HEK293 (cell line): Measurements from ENCODE around the gene TMPRSS6.

ENCODE experiments used
- CTCF ChIP-seq: fragments of 450-650 bp; formaldehyde crosslinking; IDR thresholded peaks from 2 replicates; pipeline ENCODE4 v1.5.1; 2016; ENCODE audit warnings: missing biosample characterization, missing genetic modification characterization
- PBX3 ChIP-seq: sonication (generic); formaldehyde crosslinking; IDR thresholded peaks from 2 replicates; pipeline ENCODE4 v1.8.1; 2022; ENCODE audit warnings: mild to moderate bottlenecking, moderate library complexity, missing genetic modification reagents
- REST ChIP-seq: fragments of 450-650 bp; formaldehyde crosslinking; IDR thresholded peaks from 2 replicates; pipeline ENCODE4 v1.5.1; 2016; ENCODE audit warnings: missing biosample characterization, missing genetic modification characterization
- ZBTB26 ChIP-seq: fragments of 450-650 bp; formaldehyde crosslinking; optimal IDR thresholded peaks from 2 replicates; pipeline ENCODE3; 2016; ENCODE audit warnings: missing biosample characterization, mild to moderate bottlenecking, missing genetic modification characterization
- ZBTB8A ChIP-seq: fragments of 450-650 bp; formaldehyde crosslinking; IDR thresholded peaks from 2 replicates; pipeline ENCODE4 v1.5.1; 2016; ENCODE audit warnings: missing biosample characterization, missing genetic modification characterization
- ZFP3 ChIP-seq: fragments of 450-650 bp; formaldehyde crosslinking; IDR thresholded peaks from 2 replicates; pipeline ENCODE4 v1.5.1; 2016; ENCODE audit warnings: low read depth, missing biosample characterization, missing genetic modification characterization
- ZNF169 ChIP-seq: fragments of 450-650 bp; formaldehyde crosslinking; IDR thresholded peaks from 2 replicates; pipeline ENCODE4 v1.5.1; 2016; ENCODE audit warnings: missing biosample characterization, missing genetic modification characterization
- ZNF223 ChIP-seq: fragments of 450-650 bp; formaldehyde crosslinking; IDR thresholded peaks from 2 replicates; pipeline ENCODE4 v1.5.1; 2016; ENCODE audit warnings: missing biosample characterization, missing genetic modification characterization
- ZNF274 ChIP-seq, 2 experiments: fragments of 200-500 bp in 1 of 2; fragments of 450-650 bp in 1 of 2; sonication (Bioruptor generic) in 1 of 2; formaldehyde crosslinking in 1 of 2; IDR thresholded peaks; 2 replicates each; pipeline versions ENCODE4 v1.5.1 to v1.6.1; 2014 to 2016; ENCODE audit warnings: borderline replicate concordance in 1 of 2, inconsistent platforms in 1 of 2, low read length in 1 of 2, missing biosample characterization in 1 of 2, missing genetic modification characterization in 1 of 2
- ZNF292 ChIP-seq: fragments of 450-650 bp; formaldehyde crosslinking; IDR thresholded peaks from 2 replicates; pipeline ENCODE4 v1.5.1; 2016; ENCODE audit warnings: low read depth, missing biosample characterization, missing genetic modification characterization, borderline replicate concordance
- ZNF639 ChIP-seq: fragments of 450-650 bp; formaldehyde crosslinking; IDR thresholded peaks from 2 replicates; pipeline ENCODE4 v1.5.1; 2016; ENCODE audit warnings: missing biosample characterization, missing genetic modification characterization
- ZNF677 ChIP-seq: fragments of 450-650 bp; IDR thresholded peaks from 2 replicates; pipeline ENCODE4 v1.5.0; 2018; ENCODE audit warnings: missing biosample characterization, mild to moderate bottlenecking, missing genetic modification characterization, moderate library complexity
- ZSCAN16 ChIP-seq: fragments of 450-650 bp; formaldehyde crosslinking; IDR thresholded peaks from 2 replicates; pipeline ENCODE4 v1.5.1; 2016; ENCODE audit warnings: missing biosample characterization, missing genetic modification characterization

GRCh38 chr22:37032134-37032534 lies 77.4 kb downstream of the TMPRSS6 start:
- no peak for TF ChIP-seq CTCF (tag by site-specific recombination)
- no peak for TF ChIP-seq PBX3 (CRISPR knock-in tag)
- no peak for TF ChIP-seq ZNF292
- TF ChIP-seq ZBTB26 (tag by site-specific recombination) = no peak
- TF ChIP-seq ZNF639 (tag by site-specific recombination) = no peak
- TF ChIP-seq ZNF169 (tag by site-specific recombination) = no peak
- no peak for TF ChIP-seq ZFP3 (tag by site-specific recombination)
- no peak for TF ChIP-seq ZNF223 (tag by site-specific recombination)
- TF ChIP-seq ZSCAN16 (tag by site-specific recombination) = no peak
- TF ChIP-seq ZBTB8A = no peak
- no peak for TF ChIP-seq ZNF677 (tag by site-specific recombination)
- TF ChIP-seq REST (tag by site-specific recombination) = no peak
- TF ChIP-seq ZNF274 (IDR thresholded peaks at IDR 0.05; ENCODE audit: low read length) = no peak
- TF ChIP-seq ZNF274 (tag by site-specific recombination; IDR thresholded peaks at IDR 0.05; ENCODE audit: borderline replicate concordance) = no peak
